CD4-positive, alpha-beta T cell (primary cell): Measurements from ENCODE around the gene CAMTA1. TPM values are rescaled to one million over a fixed set of nuclear protein-coding genes. Genes with fewer than 3 reads are reported as not detected.

Experiments used
- ATAC-seq: fragments of 200-7000 bp; cut with Tn5 transposase; one replicate; pipeline ENCODE4 v1.10.0; 2022; ENCODE audit warnings: mild to moderate bottlenecking; ENCODE audit not compliant: poor library complexity
- CTCF ChIA-PET: fragments of 350-600 bp; sonication (Branson Sonifier 250); formaldehyde crosslinking; loops from one replicate; lab custom pipeline; 2021; ENCODE audit warnings: antibody characterized with exemption, inconsistent platforms; lab: Charles Lee
- POLR2A ChIA-PET: fragments of 350-600 bp; sonication (Branson Sonifier 250); formaldehyde crosslinking; loops from one replicate; lab custom pipeline; 2021; ENCODE audit warnings: antibody characterized with exemption, inconsistent platforms; lab: Charles Lee
- DNase-seq, 14 experiments: peaks; one replicate each; pipeline ENCODE4 v3.0.0-alpha.2; 2013 to 2020; ENCODE audit warnings: mixed read lengths in 2 of 14
- H3K27ac ChIP-seq, 2 donors: one replicate each; pipeline versions ENCODE4 v1.5.1 to v1.7.0; 2013; ENCODE audit warnings: low read length in 2 of 2, low read depth in 1 of 2, mild to moderate bottlenecking in 1 of 2
- H3K27me3 ChIP-seq, 2 experiments: 1 replicate in 1 of 2; 2 replicates in 1 of 2; pipeline versions ENCODE4 v1.6.1 to v1.7.0; 2013; ENCODE audit warnings: low read length in 2 of 2, control low read depth in 1 of 2, mild to moderate bottlenecking in 1 of 2, moderate library complexity in 1 of 2; ENCODE audit not compliant: insufficient read depth in 2 of 2, control insufficient read depth in 1 of 2
- H3K36me3 ChIP-seq: one replicate; pipeline ENCODE4 v1.6.1; 2013; ENCODE audit warnings: low read length, control low read depth; ENCODE audit not compliant: insufficient read depth
- H3K4me1 ChIP-seq: one replicate; pipeline ENCODE4 v1.6.1; 2013; ENCODE audit warnings: low read length, control low read depth; ENCODE audit not compliant: insufficient read depth
- H3K4me3 ChIP-seq: one replicate; pipeline ENCODE4 v1.5.1; 2013; ENCODE audit warnings: mild to moderate bottlenecking, low read length, moderate library complexity
- H3K9me3 ChIP-seq, 2 experiments: 1 replicate in 1 of 2; 2 replicates in 1 of 2; pipeline versions ENCODE4 v1.6.1 to v1.7.0; 2013; ENCODE audit warnings: low read length in 2 of 2, mild to moderate bottlenecking in 2 of 2, control low read depth in 1 of 2, moderate library complexity in 1 of 2; ENCODE audit not compliant: control insufficient read depth in 1 of 2, insufficient read depth in 1 of 2
- H3K27ac Mint-ChIP-seq: one replicate; pipeline ENCODE4 v1.8.0; 2020; ENCODE audit warnings: mixed read lengths
- H3K27me3 Mint-ChIP-seq: one replicate; pipeline ENCODE4 v1.8.0; 2021; ENCODE audit warnings: mixed read lengths
- H3K36me3 Mint-ChIP-seq: one replicate; pipeline ENCODE4 v1.8.0; 2021; ENCODE audit warnings: low read depth, mixed read lengths
- H3K4me1 Mint-ChIP-seq: one replicate; pipeline ENCODE4 v1.8.0; 2021; ENCODE audit warnings: low read depth, mixed read lengths
- H3K4me3 Mint-ChIP-seq: one replicate; pipeline ENCODE4 v1.8.0; 2020; ENCODE audit warnings: mild to moderate bottlenecking, mixed read lengths
- H3K9me3 Mint-ChIP-seq: one replicate; pipeline ENCODE4 v1.8.0; 2020; ENCODE audit warnings: mixed read lengths
- CTCF ChIP-seq: fragments of 200-600 bp; IDR thresholded peaks from one replicate; pipeline ENCODE4 v1.8.0; 2022; ENCODE audit warnings: antibody characterized with exemption, mild to moderate bottlenecking
- intact Hi-C, 2 experiments: fragments of 100-400 bp; cut with DNase I in 1 of 2; cut with micrococcal nuclease in 1 of 2; formaldehyde crosslinking; loops; one replicate each; pipeline versions ENCODE4 v1.15.1 to v1.9.0; 2023 to 2025; cut with DNase I, micrococcal nuclease
- total RNA-seq, 174 experiments: library from RNA in 2 of 174; stranded (reverse) in 2 of 174; gene quantifications; one replicate each; pipeline ENCODE4 v1.2.3 and lab custom pipeline; 2021 to 2026

The CAMTA1 gene
- total RNA-seq, 2 experiments from 2014 or later, result 38.6 to 39.3 TPM

GRCh38 chr1:7485826-7486225, 700.6 kb downstream of the CAMTA1 start:
- Mint-ChIP-seq H3K9me3 (no peaks in the 10 kb centered on the region), H3K4me3 (no peak overlapping the region), H3K4me1 (no peaks in the 10 kb centered on the region), H3K27ac (no peak overlapping the region), H3K27me3 (peaks cover 17% of the 10 kb centered on the region), H3K36me3 (no peaks in the 10 kb centered on the region)
- H3K27ac ChIP-seq, result no peak overlapping the region
- H3K9me3 ChIP-seq, result peaks cover 0 to 6% of the 10 kb centered on the region in 2 experiments
- TF ChIP-seq CTCF, result no peak
- POLR2A ChIA-PET, result no interaction called here
- intact Hi-C loops, result no loop called here
- H3K4me3 ChIP-seq, result no peak overlapping the region
- CTCF ChIA-PET, result no interaction called here
- H3K36me3 ChIP-seq, result no peaks in the 10 kb centered on the region
- H3K4me1 ChIP-seq, result no peaks in the 10 kb centered on the region
- no peak for DNase-seq
- ATAC-seq, result no peak
- no peaks in the 10 kb centered on the region for H3K27me3 ChIP-seq

GRCh38 chr1:7487766-7488474, 702.7 kb downstream of the CAMTA1 start:
- Histone ChIP-seq H3K4me3 (no peak overlapping the region), H3K27me3 (no peaks in the 10 kb centered on the region), H3K4me1 (no peaks in the 10 kb centered on the region), H3K36me3 (no peaks in the 10 kb centered on the region), H3K27ac (no peak overlapping the region), H3K9me3 (peaks cover 0 to 11% of the 10 kb centered on the region in 2 experiments)
- intact Hi-C loops, result no loop called here
- DNase-seq (no peak), ATAC-seq (no peak)
- no peak for TF ChIP-seq CTCF
- H3K4me1 Mint-ChIP-seq, result no peaks in the 10 kb centered on the region
- peaks cover 21% of the 10 kb centered on the region for H3K27me3 Mint-ChIP-seq
- ChIA-PET POLR2A (no interaction called here), CTCF (no interaction called here)
- no peaks in the 10 kb centered on the region for H3K9me3 Mint-ChIP-seq
- no peak overlapping the region for H3K27ac Mint-ChIP-seq
- H3K36me3 Mint-ChIP-seq, result no peaks in the 10 kb centered on the region
- no peak overlapping the region for H3K4me3 Mint-ChIP-seq

GRCh38 chr1:7488475-7488842, 703.2 kb downstream of the CAMTA1 start:
- TF ChIP-seq CTCF, result no peak
- Mint-ChIP-seq H3K4me3 (no peak overlapping the region), H3K9me3 (no peaks in the 10 kb centered on the region), H3K27ac (no peak overlapping the region), H3K4me1 (no peaks in the 10 kb centered on the region), H3K27me3 (peaks cover 21% of the 10 kb centered on the region), H3K36me3 (no peaks in the 10 kb centered on the region)
- H3K4me1 ChIP-seq, result no peaks in the 10 kb centered on the region
- intact Hi-C loops, result no loop called here
- ATAC-seq (no peak), DNase-seq (no peak)
- CTCF ChIA-PET, result no interaction called here
- POLR2A ChIA-PET, result no interaction called here
- peaks cover 0 to 11% of the 10 kb centered on the region in 2 experiments for H3K9me3 ChIP-seq
- H3K27me3 ChIP-seq, result no peaks in the 10 kb centered on the region
- no peaks in the 10 kb centered on the region for H3K36me3 ChIP-seq
- no peak overlapping the region for H3K4me3 ChIP-seq
- no peak overlapping the region for H3K27ac ChIP-seq
